WI38 (cell line): ENCODE measurements around the gene PHKG2.

Experiments
- H3K4me3 ChIP-seq: 2 replicates; pipeline ENCODE4 v1.5.1; 2011; ENCODE audit warnings: low read depth, mild to moderate bottlenecking, control low read depth, low read length
- CTCF ChIP-seq: IDR thresholded peaks from 2 replicates; pipeline ENCODE4 v1.5.1; 2012; ENCODE audit warnings: low read depth, mild to moderate bottlenecking, control low read depth, low read length

PHKG2 gene

GRCh38 chr16:30758988-30759491, 10.8 kb downstream of the PHKG2 start:
- no peak overlapping the region for H3K4me3 ChIP-seq
- TF ChIP-seq CTCF, result no peak

GRCh38 chr16:30760001-30760559, 11.9 kb downstream of the PHKG2 start:
- no peak for TF ChIP-seq CTCF
- H3K4me3 ChIP-seq, result no peak overlapping the region

GRCh38 chr16:30760577-30761426, 12.6 kb downstream of the PHKG2 start:
- no peak for TF ChIP-seq CTCF

GRCh38 chr16:30761427-30761927, 13.3 kb downstream of the PHKG2 start:
- no peak for TF ChIP-seq CTCF

More at GRCh38 chr16:30760577-30761426, 12.6 kb downstream of the PHKG2 start:
- peak overlapping the region; percentile 95 for H3K4me3 ChIP-seq

GRCh38 chr16:30761928-30762902, 14.0 kb downstream of the PHKG2 start, which contains the start of the genes CFAP119 and RNF40:
Gene CFAP119, minus strand, starts transcription at chr16:30762062. Its CDS starts 314 bp downstream, at chr16:30761748.
Gene RNF40, plus strand, starts transcription at chr16:30762322. Its CDS starts 224 bp downstream, at chr16:30762546.
- H3K4me3 ChIP-seq, result peak within 1 kb of the TSS; percentile 95

More at GRCh38 chr16:30761427-30761927, 13.3 kb downstream of the PHKG2 start:
- H3K4me3 ChIP-seq, result peak overlapping the region; percentile 95

More at GRCh38 chr16:30761928-30762902, 14.0 kb downstream of the PHKG2 start, which contains the start of the genes CFAP119 and RNF40:
- no peak for TF ChIP-seq CTCF
